Esophagus muscularis mucosa (tissue), 4 donors: ENCODE results near the gene TAF6. TPM values are rescaled to one million over a fixed set of nuclear protein-coding genes. Genes with fewer than 3 reads are reported as not detected.
A peak's percentile ranks its signal among the peaks of the same experiment; 100 is the strongest.

ENCODE experiments used
- DNase-seq: peaks from one replicate; pipeline ENCODE4 v3.0.0-alpha.2; 2017; ENCODE audit errors: extremely low spot score
- H3K27ac ChIP-seq, 4 donors: fragments of 200-600 bp; sonication (generic); replicated peaks in 1 of 4; 1 replicate in 3 of 4; 2 replicates in 1 of 4; pipeline ENCODE4 v1.5.1; 2016 to 2019; ENCODE audit warnings: mild to moderate bottlenecking in 1 of 4
- H3K27me3 ChIP-seq, 4 donors: fragments of 200-600 bp; sonication (generic); one replicate each; pipeline versions ENCODE4 v1.5.1 to v1.6.0; 2016 to 2019
- H3K36me3 ChIP-seq, 4 donors: fragments of 200-600 bp; sonication (generic); one replicate each; pipeline ENCODE4 v1.5.1; 2016 to 2019
- H3K4me1 ChIP-seq, 4 donors: fragments of 200-600 bp; sonication (generic); one replicate each; pipeline ENCODE4 v1.5.1; 2016 to 2019
- H3K4me3 ChIP-seq, 4 donors: fragments of 200-600 bp; sonication (generic); 1 replicate in 2 of 4; 2 replicates in 2 of 4; pipeline ENCODE4 v1.5.1; 2016 to 2019; ENCODE audit warnings: mild to moderate bottlenecking in 4 of 4, moderate library complexity in 1 of 4
- H3K9me3 ChIP-seq, 4 donors: fragments of 200-600 bp; sonication (generic); 1 replicate in 3 of 4; 2 replicates in 1 of 4; pipeline ENCODE4 v1.5.1; 2016 to 2019
- EP300 ChIP-seq: sonication (generic); formaldehyde crosslinking; IDR thresholded peaks from one replicate; pipeline ENCODE4 v1.6.1; 2017; ENCODE audit warnings: antibody characterized with exemption
- POLR2A ChIP-seq: fragments of 450-650 bp; IDR thresholded peaks from one replicate; pipeline ENCODE4 v1.6.1; 2017; ENCODE audit warnings: antibody characterized with exemption, moderate library complexity, mild to moderate bottlenecking, low read depth
- POLR2AphosphoS5 ChIP-seq, 2 donors: sonication (generic); formaldehyde crosslinking; IDR thresholded peaks; one replicate each; pipeline ENCODE4 v1.6.1; 2017; ENCODE audit warnings: antibody characterized with exemption in 2 of 2
- WGBS: methylation state at CpG from one replicate; pipeline ENCODE4 v1.1.5; 2018; 5-methylcytosine and 5-hydroxymethylcytosine counted together
- intact Hi-C: fragments of 100-400 bp; cut with DNase I; formaldehyde crosslinking; loops from one replicate; pipeline ENCODE4 v1.15.1; 2023
- total RNA-seq, 4 donors: library from RNA; depleted of rRNA; stranded (reverse); fragments of >200 nt; gene quantifications; one replicate each; pipeline versions ENCODE4 v1.1.0 to v1.2.1, GENCODE V29; 2016
- TF ChIP-seq, protein P1 (sequence below), 3 experiments: fragments of 200-600 bp in 2 of 3; fragments of 450-650 bp in 1 of 3; sonication (generic) in 2 of 3; IDR thresholded peaks; one replicate each; pipeline ENCODE4 v1.5.1; 2017 to 2019; ENCODE audit warnings: antibody characterized with exemption in 3 of 3, mild to moderate bottlenecking in 2 of 3, moderate library complexity in 1 of 3

The TAF6 gene
- total RNA-seq, 4 donors from 2014 or later, result 48.5 to 92.1 (median 77.8) TPM

- DNase-seq, result no peak
- Histone ChIP-seq H3K4me1 (peaks cover 2 to 6% (median 3%) of the 10 kb centered on the region in 4 donors), H3K27ac (no peak overlapping the region), H3K4me3 (no peak overlapping the region), H3K9me3 (peaks cover 0 to 30% (median 21%) of the 10 kb centered on the region in 4 donors), H3K36me3 (peaks cover 62 to 94% (median 83%) of the 10 kb centered on the region in 4 donors), H3K27me3 (no peaks in the 10 kb centered on the region)
- 95% methylated on average over 11 of the region's 11 CpGs for WGBS
- intact Hi-C loops, result no loop called here
- TF ChIP-seq EP300 (no peak), POLR2AphosphoS5 (IDR thresholded peaks at IDR 0.05) (no peak)
These were observed 48.0 kb downstream of the TAF6 start for GRCh38 chr7:100071018-100071723.

- TF ChIP-seq, protein P1, sequence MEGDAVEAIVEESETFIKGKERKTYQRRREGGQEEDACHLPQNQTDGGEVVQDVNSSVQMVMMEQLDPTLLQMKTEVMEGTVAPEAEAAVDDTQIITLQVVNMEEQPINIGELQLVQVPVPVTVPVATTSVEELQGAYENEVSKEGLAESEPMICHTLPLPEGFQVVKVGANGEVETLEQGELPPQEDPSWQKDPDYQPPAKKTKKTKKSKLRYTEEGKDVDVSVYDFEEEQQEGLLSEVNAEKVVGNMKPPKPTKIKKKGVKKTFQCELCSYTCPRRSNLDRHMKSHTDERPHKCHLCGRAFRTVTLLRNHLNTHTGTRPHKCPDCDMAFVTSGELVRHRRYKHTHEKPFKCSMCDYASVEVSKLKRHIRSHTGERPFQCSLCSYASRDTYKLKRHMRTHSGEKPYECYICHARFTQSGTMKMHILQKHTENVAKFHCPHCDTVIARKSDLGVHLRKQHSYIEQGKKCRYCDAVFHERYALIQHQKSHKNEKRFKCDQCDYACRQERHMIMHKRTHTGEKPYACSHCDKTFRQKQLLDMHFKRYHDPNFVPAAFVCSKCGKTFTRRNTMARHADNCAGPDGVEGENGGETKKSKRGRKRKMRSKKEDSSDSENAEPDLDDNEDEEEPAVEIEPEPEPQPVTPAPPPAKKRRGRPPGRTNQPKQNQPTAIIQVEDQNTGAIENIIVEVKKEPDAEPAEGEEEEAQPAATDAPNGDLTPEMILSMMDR (IDR thresholded peaks at IDR 0.05), result no peak
- no peak for TF ChIP-seq EP300
- no peak for TF ChIP-seq POLR2A
- TF ChIP-seq POLR2AphosphoS5 (IDR thresholded peaks at IDR 0.05), result no peak
- Histone ChIP-seq H3K27me3 (no peaks in the 10 kb centered on the region), H3K4me1 (peaks cover 13 to 18% (median 15%) of the 10 kb centered on the region in 4 donors), H3K27ac (no peak overlapping the region), H3K4me3 (no peak overlapping the region), H3K36me3 (peaks cover 50 to 84% (median 75%) of the 10 kb centered on the region in 4 donors), H3K9me3 (peaks cover 0 to 30% (median 21%) of the 10 kb centered on the region in 4 donors)
- 99% methylated on average over 5 of the region's 5 CpGs for WGBS
- intact Hi-C loops, result no loop called here
- no peak for DNase-seq
These were observed 49.2 kb downstream of the TAF6 start for GRCh38 chr7:100069991-100070390.

DNA sequence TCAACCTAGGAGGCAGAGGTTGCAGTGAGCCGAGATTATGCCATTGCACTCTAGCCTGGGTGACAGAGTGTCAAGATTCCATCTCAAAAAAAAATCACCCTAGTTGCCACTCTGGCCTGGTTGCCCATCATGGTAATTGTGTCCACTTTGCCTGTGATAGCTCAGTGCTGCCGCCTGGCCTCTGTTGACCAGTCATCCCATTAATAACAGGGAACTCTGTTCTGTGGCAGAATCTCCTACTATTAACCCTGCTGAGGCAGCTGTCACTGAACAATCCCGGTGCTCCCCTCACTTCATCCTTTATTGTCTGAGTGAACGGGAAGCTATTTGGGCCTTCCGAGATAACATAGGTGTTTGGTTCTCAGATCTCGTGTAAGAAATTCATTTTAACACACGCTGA lies 52.2 kb downstream of the TAF6 start:
- H3K4me1 ChIP-seq, result peaks cover 14 to 18% (median 15%) of the 10 kb centered on the region in 4 donors
- peak overlapping the region in 1 of 4 donors; percentile 60 for H3K27ac ChIP-seq
- H3K9me3 ChIP-seq, result peaks cover 0 to 22% (median 15%) of the 10 kb centered on the region in 4 donors
- no peak for TF ChIP-seq POLR2A
- TF ChIP-seq POLR2AphosphoS5 (IDR thresholded peaks at IDR 0.05), result no peak
- TF ChIP-seq, protein P1 (IDR thresholded peaks at IDR 0.05), result no peak
- no peak for TF ChIP-seq EP300
- WGBS, result 91% methylated on average over 7 of the region's 7 CpGs
- H3K36me3 ChIP-seq, result peaks cover 38 to 81% (median 72%) of the 10 kb centered on the region in 4 donors
- DNase-seq, result no peak
- no peaks in the 10 kb centered on the region for H3K27me3 ChIP-seq
- intact Hi-C loops, result no loop called here
- no peak overlapping the region for H3K4me3 ChIP-seq

- H3K27me3 ChIP-seq, result no peaks in the 10 kb centered on the region
- no peak overlapping the region for H3K4me3 ChIP-seq
- H3K9me3 ChIP-seq, result peaks cover 0 to 9% (median 2%) of the 10 kb centered on the region in 4 donors
- TF ChIP-seq EP300 (no peak), POLR2AphosphoS5 (IDR thresholded peaks at IDR 0.05) (peak; percentile 52 to 81), POLR2A (no peak)
- TF ChIP-seq, protein P1 (IDR thresholded peaks at IDR 0.05), result no peak
- peak overlapping the region; percentile 41 to 60 (median 54) for H3K27ac ChIP-seq
- DNase-seq, result no peak
- peaks cover 14 to 18% (median 15%) of the 10 kb centered on the region in 4 donors for H3K4me1 ChIP-seq
- WGBS, result 46% methylated on average over 8 of the region's 8 CpGs
- intact Hi-C loops, result no loop called here
- H3K36me3 ChIP-seq, result peaks cover 25 to 81% (median 72%) of the 10 kb centered on the region in 4 donors
These were observed 53.5 kb downstream of the TAF6 start for GRCh38 chr7:100065452-100066186.

DNA sequence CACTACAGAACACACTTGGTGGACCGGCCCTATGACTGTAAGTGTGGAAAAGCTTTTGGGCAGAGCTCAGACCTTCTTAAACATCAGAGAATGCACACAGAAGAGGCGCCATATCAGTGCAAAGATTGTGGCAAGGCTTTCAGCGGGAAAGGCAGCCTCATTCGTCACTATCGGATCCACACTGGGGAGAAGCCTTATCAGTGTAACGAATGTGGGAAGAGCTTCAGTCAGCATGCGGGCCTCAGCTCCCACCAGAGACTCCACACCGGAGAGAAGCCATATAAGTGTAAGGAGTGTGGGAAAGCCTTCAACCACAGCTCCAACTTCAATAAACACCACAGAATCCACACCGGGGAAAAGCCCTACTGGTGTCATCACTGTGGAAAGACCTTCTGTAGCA lies 55.0 kb downstream of the TAF6 start:
- DNase-seq, result no peak
- Histone ChIP-seq H3K4me1 (peaks cover 14 to 18% (median 15%) of the 10 kb centered on the region in 4 donors), H3K27me3 (no peaks in the 10 kb centered on the region), H3K9me3 (no peaks in the 10 kb centered on the region), H3K27ac (no peak overlapping the region), H3K36me3 (peaks cover 25 to 83% (median 72%) of the 10 kb centered on the region in 4 donors), H3K4me3 (no peak overlapping the region)
- intact Hi-C loops, result no loop called here
- 90% methylated on average over 9 of the region's 9 CpGs for WGBS
- no peak for TF ChIP-seq POLR2AphosphoS5 (IDR thresholded peaks at IDR 0.05)
- no peak for TF ChIP-seq POLR2A
- TF ChIP-seq, protein P1 (IDR thresholded peaks at IDR 0.05), result no peak
- TF ChIP-seq EP300, result no peak
